Activated B cell treated with CpG ODN at 0.5 μM for 24 hours (primary cell): ENCODE data around the gene VILL. TPM values are rescaled to one million over a fixed set of nuclear protein-coding genes. Genes with fewer than 3 reads are reported as not detected.

Experiments
- ATAC-seq: fragments of 200-7000 bp; cut with Tn5 transposase; one replicate; pipeline ENCODE4 v1.10.0; 2021; ENCODE audit warnings: low read depth, mild to moderate bottlenecking, moderate library complexity
- CTCF ChIA-PET: fragments of 350-600 bp; sonication (Branson Sonifier 250); formaldehyde crosslinking; loops from one replicate; lab custom pipeline; 2021; ENCODE audit warnings: antibody characterized with exemption; lab: Charles Lee
- POLR2A ChIA-PET: fragments of 350-600 bp; sonication (Branson Sonifier 250); formaldehyde crosslinking; loops from one replicate; lab custom pipeline; 2021; ENCODE audit warnings: antibody characterized with exemption; lab: Charles Lee
- DNase-seq: peaks from one replicate; pipeline ENCODE4 v3.0.0; 2022
- H3K27ac Mint-ChIP-seq: one replicate; pipeline ENCODE4 v1.8.0; 2020; ENCODE audit warnings: mixed read lengths
- H3K27me3 Mint-ChIP-seq: one replicate; pipeline ENCODE4 v1.8.0; 2021; ENCODE audit warnings: mixed read lengths
- H3K36me3 Mint-ChIP-seq: one replicate; pipeline ENCODE4 v1.8.0; 2021; ENCODE audit warnings: low read depth, mixed read lengths
- H3K4me1 Mint-ChIP-seq: one replicate; pipeline ENCODE4 v1.8.0; 2021; ENCODE audit warnings: mixed read lengths
- H3K4me3 Mint-ChIP-seq: one replicate; pipeline ENCODE4 v1.8.0; 2020; ENCODE audit warnings: mild to moderate bottlenecking, mixed read lengths
- H3K9me3 Mint-ChIP-seq: one replicate; pipeline ENCODE4 v1.8.0; 2020; ENCODE audit warnings: mixed read lengths
- intact Hi-C: fragments of 100-400 bp; cut with micrococcal nuclease; formaldehyde crosslinking; loops from one replicate; pipeline ENCODE4 v1.15.1; 2024
- total RNA-seq: library from RNA; stranded (reverse); gene quantifications from 2 replicates; pipeline ENCODE4 v1.2.3, GENCODE V29; 2022
- TF ChIP-seq, protein P1 (sequence below): fragments of 200-600 bp; IDR thresholded peaks from one replicate; pipeline ENCODE4 v1.8.0; 2022; ENCODE audit warnings: antibody characterized with exemption, mild to moderate bottlenecking

Gene VILL
- total RNA-seq, 1 donor from 2014 or later = 21.6 TPM

DNA sequence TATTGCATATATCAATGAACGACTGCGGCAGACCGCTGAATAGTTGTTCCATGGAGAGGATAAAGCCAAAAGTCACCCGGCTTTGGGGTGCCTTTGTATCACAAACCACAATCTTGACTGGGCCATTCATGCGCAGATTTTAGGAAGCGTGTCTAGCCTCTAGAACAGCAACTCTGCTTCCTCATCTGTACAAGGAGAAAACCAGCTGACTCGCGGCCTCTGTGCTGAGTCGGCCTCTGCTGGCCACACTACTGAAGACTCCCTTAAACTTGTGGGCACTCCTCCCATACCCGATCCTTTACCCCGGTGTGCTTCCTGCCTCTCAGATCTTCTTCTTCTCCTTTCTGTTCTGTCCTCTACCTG lies 49.3 kb downstream of the VILL start:
- DNase-seq (peak; percentile 35), ATAC-seq (peak; percentile 77)
- intact Hi-C loops = loop anchor here (1.0 to 5.0 kb wide), 6 partner anchors 36 to 1012 kb away; partner anchors contain the start of genes ACAA1, OXSR1, SCN11A and WDR48
- peaks cover 21% of the 10 kb centered on the region for H3K4me1 Mint-ChIP-seq
- CTCF ChIA-PET = interaction anchor here (0.8 to 2.0 kb wide), 8 partner anchors 14 to 307 kb away, joined by 3 to 16 read pairs (median 4); partner anchors contain the start of gene XYLB
- TF ChIP-seq, protein P1, sequence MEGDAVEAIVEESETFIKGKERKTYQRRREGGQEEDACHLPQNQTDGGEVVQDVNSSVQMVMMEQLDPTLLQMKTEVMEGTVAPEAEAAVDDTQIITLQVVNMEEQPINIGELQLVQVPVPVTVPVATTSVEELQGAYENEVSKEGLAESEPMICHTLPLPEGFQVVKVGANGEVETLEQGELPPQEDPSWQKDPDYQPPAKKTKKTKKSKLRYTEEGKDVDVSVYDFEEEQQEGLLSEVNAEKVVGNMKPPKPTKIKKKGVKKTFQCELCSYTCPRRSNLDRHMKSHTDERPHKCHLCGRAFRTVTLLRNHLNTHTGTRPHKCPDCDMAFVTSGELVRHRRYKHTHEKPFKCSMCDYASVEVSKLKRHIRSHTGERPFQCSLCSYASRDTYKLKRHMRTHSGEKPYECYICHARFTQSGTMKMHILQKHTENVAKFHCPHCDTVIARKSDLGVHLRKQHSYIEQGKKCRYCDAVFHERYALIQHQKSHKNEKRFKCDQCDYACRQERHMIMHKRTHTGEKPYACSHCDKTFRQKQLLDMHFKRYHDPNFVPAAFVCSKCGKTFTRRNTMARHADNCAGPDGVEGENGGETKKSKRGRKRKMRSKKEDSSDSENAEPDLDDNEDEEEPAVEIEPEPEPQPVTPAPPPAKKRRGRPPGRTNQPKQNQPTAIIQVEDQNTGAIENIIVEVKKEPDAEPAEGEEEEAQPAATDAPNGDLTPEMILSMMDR = no peak
- no peaks in the 10 kb centered on the region for H3K9me3 Mint-ChIP-seq
- H3K4me3 Mint-ChIP-seq = peak overlapping the region; percentile 86
- peak overlapping the region; percentile 15 for H3K27ac Mint-ChIP-seq
- H3K27me3 Mint-ChIP-seq = peaks cover 2% of the 10 kb centered on the region
- POLR2A ChIA-PET = interaction anchor here (0.6 to 2.1 kb wide), 8 partner anchors 10 to 1095 kb away, joined by 3 to 20 read pairs (median 3); partner anchors contain the start of genes ACAA1, MYD88, OXSR1 and PLCD1
- no peaks in the 10 kb centered on the region for H3K36me3 Mint-ChIP-seq

DNA sequence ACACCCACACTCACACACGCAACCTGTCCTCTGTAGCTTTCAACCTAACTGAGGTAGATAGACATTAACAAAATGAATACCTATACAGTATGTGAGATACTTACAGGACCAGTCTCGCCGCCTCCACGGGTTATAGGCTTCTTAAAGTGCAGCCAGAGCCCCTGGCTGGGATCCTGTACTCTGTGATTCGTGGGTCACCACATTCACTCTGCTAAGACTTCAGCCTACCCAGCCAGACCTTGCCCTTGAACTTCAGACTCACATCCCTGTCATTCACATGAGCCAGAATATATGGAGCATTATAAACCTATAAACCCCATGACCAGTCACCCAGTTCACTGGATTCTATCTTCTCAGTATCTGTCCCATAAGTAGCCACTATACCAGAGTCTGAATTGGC lies 49.8 kb downstream of the VILL start:
- POLR2A ChIA-PET = interaction anchor here (1.3 to 2.1 kb wide), 3 partner anchors 14 to 125 kb away, joined by 3 to 20 read pairs (median 14); partner anchors contain the start of genes ACAA1, MYD88 and OXSR1
- no peaks in the 10 kb centered on the region for H3K36me3 Mint-ChIP-seq
- intact Hi-C loops = loop anchor here (1.0 kb wide), 2 partner anchors 36 to 66 kb away; no protein-coding TSS in a partner anchor
- H3K27me3 Mint-ChIP-seq = peaks cover 2% of the 10 kb centered on the region
- TF ChIP-seq, protein P1 = no peak
- H3K9me3 Mint-ChIP-seq = no peaks in the 10 kb centered on the region
- H3K4me3 Mint-ChIP-seq = peak overlapping the region; percentile 86
- CTCF ChIA-PET = interaction anchor here (0.8 to 2.0 kb wide), 5 partner anchors 37 to 185 kb away, joined by 3 to 16 read pairs (median 6); no protein-coding TSS in a partner anchor
- peaks cover 21% of the 10 kb centered on the region for H3K4me1 Mint-ChIP-seq
- ATAC-seq (no peak), DNase-seq (no peak)
- H3K27ac Mint-ChIP-seq = peak overlapping the region; percentile 15

DNA sequence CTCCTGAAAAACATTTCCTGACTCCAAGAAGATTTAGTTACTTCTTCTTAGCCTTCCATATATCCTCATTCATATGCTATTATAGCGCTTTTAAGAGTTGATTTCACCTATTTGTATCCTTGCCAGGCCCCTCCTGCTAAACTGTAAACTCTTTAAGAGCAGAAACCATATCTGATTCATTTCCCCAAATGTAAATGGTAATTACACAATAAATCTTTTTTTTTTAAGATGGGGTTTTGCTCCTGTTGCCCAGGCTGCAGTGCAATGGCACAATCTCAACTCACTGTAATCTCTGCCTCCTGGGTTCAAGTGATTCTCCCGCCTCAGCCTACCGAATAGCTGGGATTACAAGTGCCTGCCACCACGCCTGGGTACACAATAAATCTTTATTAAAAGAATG lies 52.9 kb downstream of the VILL start:
- TF ChIP-seq, protein P1 = no peak
- no peak overlapping the region for H3K27ac Mint-ChIP-seq
- H3K4me1 Mint-ChIP-seq = peaks cover 19% of the 10 kb centered on the region
- peaks cover 2% of the 10 kb centered on the region for H3K27me3 Mint-ChIP-seq
- CTCF ChIA-PET = no interaction called here
- intact Hi-C loops = no loop called here
- no peaks in the 10 kb centered on the region for H3K36me3 Mint-ChIP-seq
- DNase-seq = no peak
- no peaks in the 10 kb centered on the region for H3K9me3 Mint-ChIP-seq
- no peak overlapping the region for H3K4me3 Mint-ChIP-seq
- POLR2A ChIA-PET = no interaction called here
- no peak for ATAC-seq

DNA sequence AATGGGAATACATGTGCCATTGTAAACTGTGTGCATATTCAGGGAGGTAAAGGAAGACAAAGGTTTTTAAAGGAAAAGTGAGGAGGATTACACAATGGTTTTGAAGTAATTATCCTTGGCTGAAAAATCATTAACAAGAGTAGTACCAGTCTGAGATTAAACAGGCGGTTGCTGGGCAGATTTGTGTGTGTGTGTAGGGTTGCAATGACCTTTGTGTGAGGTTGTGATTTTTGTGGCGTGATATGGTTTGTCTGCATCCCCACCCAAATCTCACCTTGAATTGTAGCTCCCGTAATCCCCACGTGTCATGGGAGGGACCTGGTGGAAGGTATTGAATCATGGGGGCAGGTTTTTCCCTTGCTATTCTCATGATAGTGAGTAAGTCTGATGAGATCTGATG lies 55.4 kb downstream of the VILL start:
- CTCF ChIA-PET = no interaction called here
- H3K4me1 Mint-ChIP-seq = no peaks in the 10 kb centered on the region
- DNase-seq (no peak), ATAC-seq (no peak)
- H3K9me3 Mint-ChIP-seq = no peaks in the 10 kb centered on the region
- H3K27me3 Mint-ChIP-seq = peaks cover 6% of the 10 kb centered on the region
- TF ChIP-seq, protein P1 = no peak
- H3K4me3 Mint-ChIP-seq = no peak overlapping the region
- no peaks in the 10 kb centered on the region for H3K36me3 Mint-ChIP-seq
- no peak overlapping the region for H3K27ac Mint-ChIP-seq
- intact Hi-C loops = no loop called here
- POLR2A ChIA-PET = no interaction called here

DNA sequence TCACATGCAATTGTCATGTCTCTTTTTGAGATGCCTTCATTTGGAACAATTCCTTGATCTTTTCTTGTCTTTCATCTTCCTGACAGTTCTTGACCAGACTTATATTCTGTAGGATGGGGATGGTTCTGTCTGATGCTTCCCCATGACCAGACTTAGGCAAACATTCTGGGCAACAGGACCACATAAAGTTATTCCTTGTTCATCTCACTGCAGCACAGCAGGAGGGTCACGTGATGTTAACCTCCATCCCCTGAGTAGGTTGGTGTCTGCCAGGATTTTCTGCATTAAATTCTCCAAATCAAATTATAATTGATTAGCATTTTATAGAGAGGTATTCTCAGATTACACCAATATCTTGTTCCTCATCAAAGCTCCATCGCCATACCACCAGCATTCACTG lies 56.2 kb downstream of the VILL start:
- TF ChIP-seq, protein P1 = no peak
- Mint-ChIP-seq H3K4me3 (no peak overlapping the region), H3K9me3 (no peaks in the 10 kb centered on the region), H3K27me3 (peaks cover 7% of the 10 kb centered on the region), H3K36me3 (no peaks in the 10 kb centered on the region), H3K27ac (no peak overlapping the region), H3K4me1 (no peaks in the 10 kb centered on the region)
- DNase-seq (no peak), ATAC-seq (no peak)
- POLR2A ChIA-PET = no interaction called here
- CTCF ChIA-PET = no interaction called here
- intact Hi-C loops = no loop called here
